NB4 (cell line): Measurements from ENCODE around the gene TNFRSF17.

Experiments
- CTCF ChIP-seq: IDR thresholded peaks from one replicate; pipeline ENCODE4 v1.5.1; 2012; ENCODE audit warnings: low read depth, low read length
- TF ChIP-seq, protein P1 (sequence below): IDR thresholded peaks from 2 replicates; pipeline ENCODE4 v1.6.1; 2011; ENCODE audit warnings: low read depth, low read length

DNA sequence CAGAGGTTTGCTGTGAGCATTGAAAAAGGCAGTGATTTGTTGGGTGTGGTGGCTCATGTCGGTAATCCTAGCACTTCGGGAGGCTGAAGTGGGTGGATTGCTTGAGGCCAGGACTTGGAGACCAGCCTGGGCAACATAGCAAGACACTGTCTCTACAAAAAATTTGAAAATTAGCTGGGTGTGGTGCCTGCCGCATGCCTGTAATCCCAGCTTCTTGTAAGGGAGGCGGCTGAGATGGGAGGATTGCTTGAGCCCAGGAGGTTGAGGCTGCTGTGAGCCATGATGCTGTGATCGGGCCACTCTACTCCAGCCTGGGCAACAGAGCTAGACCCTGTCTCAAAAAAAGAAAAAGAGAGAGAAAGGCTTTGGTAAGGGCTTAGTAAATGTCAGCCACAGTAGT, 16.2 kb upstream of the TNFRSF17 start:
- TF ChIP-seq CTCF: no peak
- TF ChIP-seq, protein P1, sequence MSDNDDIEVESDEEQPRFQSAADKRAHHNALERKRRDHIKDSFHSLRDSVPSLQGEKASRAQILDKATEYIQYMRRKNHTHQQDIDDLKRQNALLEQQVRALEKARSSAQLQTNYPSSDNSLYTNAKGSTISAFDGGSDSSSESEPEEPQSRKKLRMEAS: no peak
